Activated T-helper 1 cell treated with anti-CD3 and anti-CD28 coated beads, Interleukin-2, amount 50 U/mL, for 16 hours (primary cell): ENCODE measurements around the gene SPTAN1.
"Not testable (repeated sequence)": the region's sequence is repeated elsewhere in the genome, so short reads cannot be mapped to it uniquely, and the experiment has no call there.

Source experiments
- DNase-seq, 2 donors: peaks; one replicate each; pipeline ENCODE4 v3.0.0-alpha.2; 2020; ENCODE audit warnings: low read depth in 1 of 2, low spot score in 1 of 2

SPTAN1 gene

GRCh38 chr9:128552744-128553440 lies 505 bp downstream of the SPTAN1 start:
- peak; percentile 8 to 45 for DNase-seq

GRCh38 chr9:128553728-128554127 lies 1.3 kb downstream of the SPTAN1 start:
- DNase-seq: no peak

- no peak for DNase-seq
These were observed 1.9 kb downstream of the SPTAN1 start for GRCh38 chr9:128554155-128554862.

DNA sequence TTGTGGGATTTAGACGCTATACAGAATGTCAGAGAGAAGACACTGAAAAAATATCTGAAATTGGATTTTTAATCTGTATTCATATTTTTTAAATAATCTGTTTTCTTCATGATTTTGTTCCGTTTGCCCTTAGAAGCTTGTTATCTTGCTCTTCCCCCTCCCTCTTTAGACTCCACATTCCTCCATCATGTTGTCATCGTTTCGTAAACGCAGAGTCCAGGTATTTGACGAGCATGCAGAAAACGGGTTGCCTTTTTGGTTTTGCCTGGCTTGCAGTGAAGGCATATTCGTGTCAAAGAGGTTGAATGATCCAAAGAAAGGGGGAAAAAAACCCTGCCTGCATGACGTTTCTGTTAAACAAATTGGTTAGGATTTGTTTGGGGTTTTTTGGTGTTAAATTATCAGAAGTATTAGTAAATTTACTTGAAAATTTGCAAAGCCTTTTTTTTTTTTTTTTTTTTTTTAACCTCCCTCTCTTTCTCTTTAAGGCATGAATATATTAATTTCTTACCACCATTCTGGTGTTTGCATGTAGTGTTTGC lies 2.9 kb downstream of the SPTAN1 start:
- DNase-seq: no peak

- DNase-seq: no peak
These were observed 3.9 kb downstream of the SPTAN1 start for GRCh38 chr9:128556276-128556675.

DNA sequence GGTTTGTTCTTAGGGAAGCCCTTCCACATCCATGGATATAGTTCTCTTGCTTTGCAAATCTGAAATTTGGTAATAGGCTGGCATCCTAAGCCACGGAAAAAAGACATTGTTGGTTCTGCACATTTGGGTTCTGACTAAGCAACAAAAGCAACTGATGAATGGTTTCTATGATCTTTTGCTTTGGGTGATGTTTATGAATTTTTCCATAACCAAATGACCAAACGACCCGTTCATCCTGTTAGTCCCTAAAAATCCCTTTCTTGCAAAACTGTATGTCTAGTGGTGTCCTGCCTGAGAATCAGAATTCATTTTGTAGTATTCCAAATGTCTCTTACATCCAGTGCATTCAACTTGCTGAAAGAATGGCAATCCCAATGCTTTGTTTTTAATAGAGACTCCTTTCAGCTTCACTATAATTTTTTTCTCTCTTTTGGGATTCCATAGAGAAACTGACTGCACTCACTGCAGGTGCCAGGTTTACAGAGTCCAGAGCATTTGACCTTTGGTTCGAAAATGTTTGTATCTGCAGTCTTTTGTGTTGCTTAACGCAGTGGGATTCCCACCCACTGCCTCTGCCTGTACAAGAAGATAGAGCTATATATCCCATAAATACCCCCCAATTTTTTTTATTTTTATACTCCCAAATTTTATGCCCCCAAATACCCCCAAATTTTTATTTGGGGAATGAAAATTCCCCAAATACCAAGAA lies 4.7 kb downstream of the SPTAN1 start:
- DNase-seq: no peak

DNA sequence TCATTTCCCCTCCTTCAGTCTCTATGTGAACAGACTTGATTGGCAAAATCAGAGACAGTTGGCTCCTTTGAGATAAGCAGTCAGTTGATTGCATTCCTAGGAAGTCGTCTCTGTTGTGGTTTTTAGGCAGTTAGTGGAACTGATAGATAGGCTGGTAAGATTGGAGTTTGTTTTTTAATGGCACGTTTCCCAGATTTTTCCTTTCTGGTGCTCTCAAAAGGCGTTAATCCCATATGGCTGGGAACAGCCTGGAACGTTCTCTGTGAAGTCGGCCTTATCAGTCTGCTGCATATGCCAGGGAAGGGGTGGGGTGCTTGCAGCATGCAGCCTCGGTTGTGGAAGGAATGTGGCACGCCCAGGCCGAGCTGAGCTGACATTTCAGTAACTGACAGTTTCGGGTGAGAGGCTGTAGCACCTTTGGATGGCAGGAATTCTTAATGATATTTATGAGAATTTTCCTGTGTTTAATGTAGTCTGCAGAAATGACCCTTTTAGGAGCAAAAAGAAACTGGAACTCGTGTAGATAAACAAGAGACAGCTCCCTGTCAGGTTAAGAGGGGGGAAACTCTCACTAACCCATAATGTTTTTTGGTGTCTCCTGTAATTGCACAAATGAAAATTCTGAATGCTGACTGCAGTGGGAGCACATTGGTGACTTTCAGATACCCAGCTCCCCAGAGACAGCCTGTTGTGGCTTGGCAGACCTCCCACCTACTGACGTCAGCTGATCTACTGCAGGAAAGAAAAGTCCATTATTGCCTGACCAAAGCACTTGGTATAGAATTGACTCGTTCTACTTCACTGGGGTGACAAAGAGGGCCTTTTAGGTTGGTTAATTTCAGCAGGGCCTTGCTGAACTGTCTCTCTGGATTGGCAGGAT lies 6.3 kb downstream of the SPTAN1 start:
- DNase-seq: peak in 1 of 2 donors; percentile 9

GRCh38 chr9:128565578-128565977 lies 13.2 kb downstream of the SPTAN1 start:
- DNase-seq: no peak

DNA sequence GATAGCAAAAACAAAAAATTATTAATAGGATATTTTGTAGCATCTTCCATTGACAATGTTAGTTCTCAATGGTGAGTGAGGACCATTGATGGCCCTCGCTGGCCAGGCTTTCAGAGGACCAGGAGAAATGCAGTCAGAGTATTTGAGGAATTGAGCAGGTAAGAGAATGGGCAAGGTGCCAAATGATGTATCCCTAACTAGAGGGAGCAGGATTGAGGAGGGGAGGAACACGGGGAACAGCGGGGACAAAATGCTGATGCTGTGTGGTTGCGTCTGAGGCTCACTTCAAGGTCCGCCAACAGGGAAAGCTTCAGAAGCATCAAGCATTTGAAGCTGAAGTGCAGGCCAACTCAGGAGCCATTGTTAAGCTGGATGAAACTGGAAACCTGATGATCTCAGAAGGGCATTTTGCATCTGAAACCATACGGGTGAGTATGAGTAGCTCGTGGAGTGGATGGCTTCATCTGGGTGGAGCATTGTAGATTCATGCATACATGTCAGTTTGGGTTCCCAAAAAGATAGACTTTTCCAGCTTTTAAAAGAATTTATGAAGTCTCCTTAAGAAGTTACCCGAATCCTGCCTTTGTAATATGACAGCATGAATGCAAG lies 16.2 kb downstream of the SPTAN1 start:
- no peak for DNase-seq

GRCh38 chr9:128575469-128575868 lies 23.1 kb downstream of the SPTAN1 start:
- no peak for DNase-seq

DNA sequence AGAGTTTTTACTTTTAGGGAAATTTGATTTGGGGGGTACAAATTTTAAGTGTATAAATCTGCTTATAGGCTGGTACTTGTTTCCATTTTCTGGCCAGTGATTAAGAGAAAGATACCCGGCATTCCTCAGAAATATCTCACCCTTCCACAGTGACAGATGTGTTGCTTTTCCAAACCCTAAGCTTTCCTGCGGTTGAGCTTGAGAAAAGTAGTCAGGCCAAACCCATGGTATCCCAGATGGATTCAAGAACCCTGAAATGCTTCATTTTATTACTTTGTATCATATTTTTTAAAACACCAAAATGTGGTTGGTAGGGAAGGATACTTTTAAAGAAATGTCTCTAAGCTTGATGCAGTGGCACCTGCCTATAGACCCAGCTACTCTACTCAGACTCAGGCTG lies 23.5 kb downstream of the SPTAN1 start:
- DNase-seq: no peak

- no peak for DNase-seq
These were observed 24.8 kb downstream of the SPTAN1 start for GRCh38 chr9:128577206-128577605.

- no peak for DNase-seq
These were observed 26.8 kb downstream of the SPTAN1 start for GRCh38 chr9:128579194-128579593.

DNA sequence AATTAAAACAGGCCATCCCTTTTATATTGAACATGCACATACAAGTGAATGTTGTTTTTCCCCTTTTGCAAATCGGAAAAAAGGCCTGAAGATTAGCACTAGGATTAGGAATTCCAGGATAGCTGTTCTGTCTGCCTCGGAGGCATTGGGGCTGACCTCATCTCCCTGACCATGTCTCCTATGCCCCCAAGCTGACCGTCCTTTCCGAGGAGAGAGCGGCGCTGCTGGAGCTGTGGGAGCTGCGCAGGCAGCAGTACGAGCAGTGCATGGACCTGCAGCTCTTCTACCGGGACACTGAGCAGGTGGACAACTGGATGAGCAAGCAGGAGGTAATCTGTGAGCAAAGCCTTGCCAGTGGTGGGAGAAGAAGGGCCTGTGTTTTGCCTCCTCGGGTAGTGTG lies 28.3 kb downstream of the SPTAN1 start:
- no peak for DNase-seq

DNA sequence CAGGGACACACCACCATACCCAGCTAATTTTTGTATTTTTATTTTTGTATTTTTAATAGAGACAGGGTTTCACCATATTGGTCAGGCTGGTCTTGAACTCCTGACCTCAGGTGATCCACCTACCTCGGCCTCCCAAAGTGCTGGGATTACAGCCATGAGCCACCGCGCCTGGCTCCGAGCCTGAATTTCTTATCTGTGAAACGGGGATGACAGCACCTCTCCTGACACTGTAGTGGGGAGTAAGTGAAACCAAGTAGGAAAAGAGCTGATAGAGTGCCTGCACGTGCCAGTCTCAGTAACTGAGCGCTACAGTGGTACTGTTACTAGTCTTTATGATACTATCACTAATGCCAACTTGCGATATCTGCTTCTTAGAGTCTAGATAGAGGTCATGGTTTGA lies 32.8 kb downstream of the SPTAN1 start:
- not testable (repeated sequence) for DNase-seq

DNA sequence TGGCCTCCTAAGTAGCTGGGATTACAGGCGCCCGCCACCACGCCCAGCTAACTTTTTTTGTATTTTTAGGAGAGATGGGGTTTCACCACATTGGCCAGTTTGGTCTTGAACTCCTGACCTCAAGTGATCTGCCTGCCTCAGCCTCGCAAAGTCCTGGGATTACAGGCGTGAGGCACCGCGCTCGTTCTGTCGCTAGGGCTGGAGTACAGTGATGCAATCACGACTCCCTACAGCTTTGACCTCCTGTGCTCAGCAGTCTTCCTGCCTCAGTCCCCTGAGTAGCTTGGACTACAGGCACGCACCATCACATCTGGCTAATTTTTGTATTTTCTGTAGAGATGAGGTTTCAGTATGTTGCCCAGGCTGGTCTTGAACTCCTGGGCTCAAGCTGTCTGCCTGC lies 34.5 kb downstream of the SPTAN1 start:
- not testable (repeated sequence) for DNase-seq

GRCh38 chr9:128587453-128587852 lies 35.1 kb downstream of the SPTAN1 start:
- DNase-seq: peak in 1 of 2 donors; percentile 3

DNA sequence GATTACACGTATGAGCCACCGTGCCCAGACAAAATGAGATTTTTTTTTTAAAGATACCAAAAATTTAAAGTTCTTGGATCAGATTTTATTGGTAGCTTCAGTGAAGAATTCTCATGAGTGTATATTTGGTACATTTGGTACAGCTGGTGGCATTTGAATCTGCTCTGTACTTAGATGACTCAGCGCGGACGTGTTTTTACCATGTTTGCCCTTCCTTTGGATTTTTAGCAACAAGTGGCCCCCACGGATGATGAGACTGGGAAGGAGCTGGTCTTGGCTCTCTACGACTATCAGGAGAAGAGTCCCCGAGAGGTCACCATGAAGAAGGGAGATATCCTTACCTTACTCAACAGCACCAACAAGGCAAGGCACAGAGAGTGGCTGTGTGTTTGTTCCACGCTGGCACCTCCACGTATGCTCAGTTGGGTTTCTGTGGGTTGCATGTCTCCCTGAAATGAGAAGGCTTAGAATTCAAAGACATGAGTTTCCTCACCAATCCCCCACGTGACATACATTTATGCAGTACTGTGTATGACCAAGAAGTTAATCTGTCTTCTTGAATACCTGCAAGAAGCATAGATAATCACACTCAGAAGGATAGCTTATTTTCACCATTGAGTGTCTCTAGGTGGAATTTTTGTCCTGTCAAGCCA lies 36.3 kb downstream of the SPTAN1 start:
- DNase-seq: no peak

DNA sequence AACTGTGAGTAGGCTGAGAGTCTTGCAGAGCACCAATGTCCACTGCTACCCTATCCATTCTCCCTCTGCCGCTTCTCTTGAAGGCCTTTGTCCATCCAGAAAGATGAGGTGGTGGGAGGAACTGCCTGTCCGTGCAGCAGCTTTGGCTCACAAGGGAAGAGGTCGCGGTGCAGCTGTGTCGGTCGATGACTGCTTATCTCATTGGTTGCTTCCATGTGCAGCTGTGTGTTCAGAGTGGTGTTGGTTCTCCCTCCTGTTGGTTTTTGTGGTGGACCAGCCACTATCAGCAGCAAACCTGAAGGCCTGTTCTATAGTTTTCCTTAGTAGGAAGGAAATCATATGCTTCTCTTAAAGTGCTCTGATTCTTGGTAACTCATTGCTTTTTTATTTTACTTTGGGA lies 40.7 kb downstream of the SPTAN1 start:
- DNase-seq: no peak

- no peak for DNase-seq
These were observed 41.5 kb downstream of the SPTAN1 start for GRCh38 chr9:128593856-128594255.
